HG02798 (cell line): ENCODE results near the gene HOGA1.
"Not testable (repeated sequence)": the region's sequence is repeated elsewhere in the genome, so short reads cannot be mapped to it uniquely, and the experiment has no call there.

Experiments
- ATAC-seq: cut with Tn5 transposase; IDR thresholded peaks from one replicate; pipeline ENCODE4 v1.9.1; 2021; ENCODE audit warnings: mild to moderate bottlenecking; ENCODE audit not compliant: unreplicated experiment, poor library complexity

Gene HOGA1

DNA sequence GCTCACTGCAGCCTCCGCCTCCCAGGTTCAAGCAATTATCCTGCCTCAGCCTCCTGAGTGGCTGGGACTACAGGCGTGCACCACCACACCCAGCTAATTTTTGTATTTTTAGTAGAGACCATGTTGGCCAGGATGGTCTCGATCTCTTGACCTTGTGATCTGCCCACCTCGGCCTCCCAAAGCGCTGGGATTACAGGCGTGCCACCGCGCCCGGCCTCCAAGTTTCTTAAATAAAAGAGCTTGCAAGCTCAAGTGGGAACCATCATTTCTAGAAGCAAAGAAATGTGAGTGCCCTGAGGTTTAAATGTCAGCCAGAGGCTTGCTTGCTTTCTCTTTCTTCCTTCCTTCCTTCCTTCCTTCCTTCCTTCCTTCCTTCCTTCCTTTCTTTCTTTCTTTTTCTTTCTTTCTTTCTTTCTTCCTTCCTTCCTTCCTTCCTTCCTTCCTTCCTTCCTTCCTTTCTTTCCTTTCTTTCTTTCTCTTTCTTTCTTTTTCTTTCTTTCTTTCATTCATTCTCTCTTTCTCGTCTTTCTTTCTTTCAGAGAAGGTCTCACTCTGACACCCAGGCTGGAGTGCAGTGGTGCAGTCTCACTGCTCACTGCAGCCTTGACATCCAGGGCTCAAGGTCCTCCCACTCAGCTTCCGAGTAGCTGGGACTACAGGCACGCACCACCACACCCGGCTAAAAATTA is 58.4 kb downstream of the HOGA1 start:
- ATAC-seq, result not testable (repeated sequence)

DNA sequence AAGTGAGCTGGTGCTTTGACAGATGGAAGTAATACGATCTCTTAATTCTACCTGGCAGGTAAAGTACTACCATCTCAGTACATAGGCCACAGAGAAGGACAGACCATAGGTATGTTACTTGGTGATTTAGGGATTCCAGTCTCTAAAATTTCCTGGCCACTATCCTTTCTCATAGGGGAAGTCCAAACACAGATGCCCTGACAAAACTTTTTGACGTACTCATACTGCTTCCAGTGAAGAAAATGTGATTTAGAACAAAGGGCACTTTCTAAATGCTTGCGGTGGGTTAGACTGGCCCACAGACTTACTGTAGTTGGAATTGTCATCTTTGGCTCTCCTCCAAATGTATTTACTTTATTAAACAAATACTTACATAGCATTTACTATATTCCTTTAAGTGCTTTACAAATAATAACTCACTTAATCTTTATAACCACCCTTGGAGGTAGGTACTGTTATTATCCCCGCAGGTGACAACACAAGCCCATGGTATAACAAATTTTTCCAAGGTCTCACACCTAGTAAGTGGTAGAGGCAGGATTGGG is 59.3 kb downstream of the HOGA1 start:
- no peak for ATAC-seq

DNA sequence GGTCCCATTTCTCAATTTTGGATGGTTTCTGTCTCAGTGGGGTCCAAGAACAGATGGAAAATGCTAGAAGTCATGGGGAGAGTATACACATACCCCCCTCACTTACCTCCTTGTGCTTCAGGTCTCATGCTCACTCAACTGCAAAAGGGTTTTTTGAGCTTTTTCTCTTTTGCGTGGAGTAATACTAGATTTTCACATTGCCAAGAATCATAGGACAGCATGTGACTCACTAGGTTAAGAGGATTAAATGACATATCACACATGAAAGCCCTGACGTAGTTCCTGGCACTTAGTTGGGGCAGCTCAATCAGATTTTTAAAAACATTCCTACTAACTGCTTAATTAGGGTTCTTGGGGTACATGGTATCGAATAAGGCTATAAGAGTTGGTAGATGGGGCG is 60.7 kb downstream of the HOGA1 start:
- no peak for ATAC-seq

DNA sequence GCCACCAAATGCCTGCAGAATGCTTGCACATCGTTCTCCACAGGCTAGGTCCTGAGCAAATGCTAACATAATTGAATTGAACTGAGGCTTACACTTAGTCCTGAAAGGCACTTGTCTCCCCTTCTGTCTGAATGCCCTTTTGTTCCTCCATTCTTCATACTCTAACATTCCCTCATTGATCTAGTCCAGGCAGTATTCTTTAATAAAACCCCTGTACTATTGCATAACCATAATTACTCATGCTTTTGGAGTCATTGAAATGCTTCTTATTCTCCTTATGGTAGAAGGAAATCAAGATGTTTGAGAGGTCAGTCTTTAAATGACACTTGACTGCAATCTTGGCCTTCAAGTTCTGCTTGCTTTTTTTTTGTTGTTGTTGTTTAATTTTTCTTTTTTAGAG is 63.4 kb downstream of the HOGA1 start:
- no peak for ATAC-seq

DNA sequence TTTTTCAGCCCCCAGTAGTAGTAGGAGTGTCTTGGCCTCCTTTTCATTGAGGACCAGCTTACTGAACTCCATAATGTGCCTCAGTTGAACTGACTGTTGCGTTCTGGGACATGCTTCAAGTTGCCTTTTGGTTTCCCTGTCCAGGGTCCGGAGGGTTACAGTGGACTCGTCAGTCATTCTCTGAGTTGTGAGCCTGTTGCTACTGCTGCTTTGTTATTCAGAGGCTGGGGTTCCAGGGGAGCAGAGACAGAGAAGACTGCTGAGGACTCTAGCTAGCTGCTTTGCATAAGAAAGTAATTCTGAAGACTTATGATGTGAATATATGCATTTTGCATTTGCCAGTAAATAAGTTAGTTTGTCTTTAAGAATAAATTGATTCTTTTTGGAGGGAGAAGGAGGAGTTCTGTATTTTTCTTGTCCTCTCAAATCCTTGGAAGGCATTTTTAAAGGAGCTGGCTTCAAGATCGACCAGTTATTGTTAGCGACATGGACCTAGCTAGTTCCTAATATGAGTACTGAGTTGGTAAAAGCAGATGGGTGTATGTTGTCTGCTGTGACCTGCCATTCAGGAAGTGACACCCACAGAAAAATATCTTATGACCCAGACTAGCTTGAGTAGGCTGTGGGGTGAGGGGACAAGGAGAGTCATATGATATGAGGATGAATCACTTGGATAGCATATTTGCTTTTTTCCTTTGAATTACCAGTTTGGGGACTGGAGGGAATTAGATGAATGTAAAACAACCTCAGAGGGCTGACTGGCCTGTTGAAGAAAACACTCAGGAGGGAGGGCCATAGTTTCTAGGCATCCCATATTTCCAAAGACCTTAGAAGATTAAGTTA is 64.6 kb downstream of the HOGA1 start:
- peak; percentile 93 for ATAC-seq

DNA sequence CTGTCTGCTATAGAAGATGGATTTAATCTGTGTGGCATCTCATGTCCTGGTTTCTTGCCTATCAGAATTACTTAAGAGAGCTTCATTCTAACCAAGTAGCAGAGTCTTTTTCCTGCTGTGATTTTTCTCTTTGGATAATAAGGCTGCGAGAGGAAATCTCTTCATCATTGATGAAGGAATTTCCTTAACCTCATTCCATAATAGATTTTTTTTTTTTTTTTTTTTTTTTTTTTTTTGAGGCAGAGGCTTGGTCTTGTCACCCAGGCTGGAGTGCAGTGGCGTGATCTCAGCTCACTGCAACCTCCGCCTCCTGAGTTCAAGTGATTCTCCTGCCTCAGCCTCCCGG is 65.2 kb downstream of the HOGA1 start:
- ATAC-seq, result not testable (repeated sequence)

DNA sequence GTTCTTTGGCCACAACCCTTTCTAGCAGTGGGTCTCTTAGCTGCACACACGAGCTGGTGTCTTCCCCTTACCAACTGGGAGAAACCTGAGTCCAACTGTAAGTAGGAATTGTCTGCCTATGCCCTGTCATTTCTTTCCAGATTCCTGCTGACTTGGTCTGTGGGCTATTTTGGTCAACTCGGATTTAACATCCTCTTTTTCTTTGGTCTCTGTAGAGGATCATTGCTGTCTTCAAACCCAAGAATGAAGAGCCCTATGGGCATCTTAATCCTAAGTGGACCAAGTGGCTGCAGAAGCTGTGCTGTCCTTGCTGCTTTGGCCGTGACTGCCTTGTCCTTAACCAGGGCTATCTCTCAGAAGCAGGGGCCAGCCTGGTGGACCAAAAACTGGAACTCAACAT is 66.5 kb downstream of the HOGA1 start:
- no peak for ATAC-seq

DNA sequence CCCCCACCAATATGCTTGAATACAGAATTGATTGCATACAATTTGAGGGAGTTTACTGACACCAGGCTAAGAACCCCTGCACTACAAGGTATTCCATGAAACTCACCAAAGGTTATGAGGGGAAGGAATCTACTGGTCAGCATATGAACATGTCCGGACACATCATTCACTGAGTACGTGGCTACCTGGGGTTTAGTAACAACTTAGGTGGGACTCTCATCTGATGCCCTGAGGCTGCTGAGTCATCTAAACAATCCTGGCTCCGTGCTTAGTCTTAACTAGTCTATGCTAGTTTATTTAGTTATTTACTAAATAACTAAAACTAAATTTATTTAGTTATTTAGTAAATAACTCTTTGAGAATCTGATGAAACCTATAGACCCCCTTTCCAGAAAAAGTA is 67.6 kb downstream of the HOGA1 start:
- ATAC-seq, result no peak

DNA sequence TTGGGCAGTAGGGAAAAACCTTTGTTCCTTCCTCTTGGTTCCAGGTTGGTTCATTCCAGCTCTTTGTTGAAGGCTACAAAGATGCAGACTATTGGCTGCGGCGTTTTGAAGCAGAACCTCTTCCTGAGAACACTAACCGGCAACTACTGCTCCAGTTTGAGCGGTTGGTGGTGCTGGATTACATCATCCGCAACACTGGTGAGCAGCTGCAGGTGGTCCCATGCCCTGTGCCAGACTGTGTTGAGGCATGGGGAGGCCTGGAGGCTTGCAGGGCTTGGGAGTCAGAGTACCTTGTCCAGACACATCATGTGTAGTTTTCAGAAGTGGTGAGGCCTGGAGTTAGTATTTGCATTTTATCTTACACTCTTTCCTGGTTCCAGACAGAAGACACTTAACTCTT is 72.6 kb downstream of the HOGA1 start:
- ATAC-seq, result no peak

DNA sequence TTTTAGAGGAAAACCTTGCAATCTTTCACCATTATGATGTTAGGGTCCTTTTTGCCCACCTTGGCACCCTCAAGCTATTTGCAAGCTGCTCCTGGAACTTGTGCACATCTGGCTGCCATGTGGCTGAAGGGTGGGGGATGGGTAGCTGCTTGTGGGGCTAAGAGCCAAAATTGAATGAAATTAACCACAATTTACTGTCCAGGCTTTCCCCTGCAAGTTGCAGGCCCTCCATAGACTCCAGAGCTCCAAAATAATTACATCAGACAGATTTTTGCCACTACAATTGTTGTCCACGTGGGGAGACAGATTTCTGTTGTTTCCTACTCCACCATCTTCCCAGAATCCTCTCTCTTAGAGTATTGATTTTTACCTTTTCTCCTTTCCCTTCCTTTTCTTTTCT is 75.4 kb downstream of the HOGA1 start:
- no peak for ATAC-seq
